Ishikawa (cell line): ENCODE data around the gene E2F1.

Source experiments
- CEBPB ChIP-seq: IDR thresholded peaks from 2 replicates; pipeline ENCODE4 v1.6.1; 2012
- CREB1 ChIP-seq: IDR thresholded peaks from 2 replicates; pipeline ENCODE4 v1.6.1; 2012; ENCODE audit warnings: low read depth
- EGR1 ChIP-seq: IDR thresholded peaks from 2 replicates; pipeline ENCODE4 v1.6.1; 2012
- EP300 ChIP-seq: IDR thresholded peaks from 2 replicates; pipeline ENCODE4 v1.6.1; 2012; ENCODE audit warnings: borderline replicate concordance
- FOXM1 ChIP-seq: IDR thresholded peaks from 2 replicates; pipeline ENCODE4 v1.6.1; 2012; ENCODE audit warnings: low read depth, borderline replicate concordance
- MAX ChIP-seq: IDR thresholded peaks from 2 replicates; pipeline ENCODE4 v1.6.1; 2012
- NFIC ChIP-seq: IDR thresholded peaks from 2 replicates; pipeline ENCODE4 v1.6.1; 2012
- RAD21 ChIP-seq: IDR thresholded peaks from 2 replicates; pipeline ENCODE4 v1.6.1; 2012; ENCODE audit warnings: low read depth
- REST ChIP-seq: IDR thresholded peaks from 2 replicates; pipeline ENCODE4 v1.6.1; 2012; ENCODE audit warnings: low read depth, mild to moderate bottlenecking
- TAF1 ChIP-seq: IDR thresholded peaks from 2 replicates; pipeline ENCODE4 v1.6.1; 2012; ENCODE audit warnings: low read depth, mild to moderate bottlenecking
- TCF12 ChIP-seq: IDR thresholded peaks from 2 replicates; pipeline ENCODE4 v1.6.1; 2012; ENCODE audit warnings: low read depth
- TEAD4 ChIP-seq: IDR thresholded peaks from 2 replicates; pipeline ENCODE4 v1.6.1; 2012
- USF1 ChIP-seq: IDR thresholded peaks from 2 replicates; pipeline ENCODE4 v1.6.1; 2012
- YY1 ChIP-seq: IDR thresholded peaks from 2 replicates; pipeline ENCODE4 v1.6.1; 2012; ENCODE audit warnings: low read depth
- ZBTB7A ChIP-seq: IDR thresholded peaks from 2 replicates; pipeline ENCODE4 v1.6.1; 2012; ENCODE audit warnings: low read depth

The E2F1 gene

GRCh38 chr20:33669873-33670640 is 16.1 kb downstream of the E2F1 start:
- TF ChIP-seq USF1 (no peak), FOXM1 (no peak), EGR1 (no peak), MAX (no peak), YY1 (no peak), EP300 (no peak), RAD21 (no peak), ZBTB7A (no peak), CREB1 (no peak), TAF1 (no peak), NFIC (no peak), REST (no peak), TEAD4 (no peak), TCF12 (no peak), CEBPB (no peak)

- no peak for TF ChIP-seq TAF1
- TF ChIP-seq CREB1 = no peak
- no peak for TF ChIP-seq YY1
- TF ChIP-seq USF1 = no peak
- TF ChIP-seq TEAD4 = no peak
- TF ChIP-seq ZBTB7A = no peak
- no peak for TF ChIP-seq RAD21
- no peak for TF ChIP-seq TCF12
- no peak for TF ChIP-seq FOXM1
- TF ChIP-seq NFIC = no peak
- TF ChIP-seq REST = no peak
- no peak for TF ChIP-seq EP300
- TF ChIP-seq MAX = no peak
- TF ChIP-seq EGR1 = no peak
- no peak for TF ChIP-seq CEBPB
These were observed 17.0 kb downstream of the E2F1 start for GRCh38 chr20:33669224-33669623.

GRCh38 chr20:33668466-33669155 is 17.6 kb downstream of the E2F1 start:
- TF ChIP-seq ZBTB7A (no peak), CREB1 (no peak), USF1 (no peak), RAD21 (no peak), MAX (no peak)

GRCh38 chr20:33667676-33668465 is 18.3 kb downstream of the E2F1 start:
- TF ChIP-seq TCF12 (no peak), NFIC (no peak), RAD21 (peak; percentile 24; the same call in 1 of the 2 replicates), EP300 (no peak)

GRCh38 chr20:33667245-33667675 is 18.9 kb downstream of the E2F1 start:
- TF ChIP-seq TEAD4 = no peak
- no peak for TF ChIP-seq FOXM1
- no peak for TF ChIP-seq CREB1
- no peak for TF ChIP-seq CEBPB
- TF ChIP-seq ZBTB7A = no peak
- TF ChIP-seq TCF12 = no peak
- no peak for TF ChIP-seq NFIC
- TF ChIP-seq RAD21 = no peak
- TF ChIP-seq EP300 = no peak
- no peak for TF ChIP-seq USF1
- TF ChIP-seq EGR1 = no peak
- TF ChIP-seq REST = no peak
- TF ChIP-seq TAF1 = no peak
